IPS-18c (cell line): ENCODE results near the gene ZNF446.
"Not testable (repeated sequence)": the region's sequence is repeated elsewhere in the genome, so short reads cannot be mapped to it uniquely, and the experiment has no call there.

ENCODE experiments used
- H3K4me3 ChIP-seq: 2 replicates; pipeline ENCODE4 v1.7.0; 2013; ENCODE audit warnings: low read depth, mild to moderate bottlenecking, low read length, moderate library complexity; ENCODE audit not compliant: insufficient read depth
- H3K9me3 ChIP-seq: one replicate; pipeline ENCODE4 v1.6.1; 2013; ENCODE audit warnings: mild to moderate bottlenecking, low read length, moderate library complexity; ENCODE audit not compliant: control insufficient read depth, insufficient read depth

The ZNF446 gene

GRCh38 chr19:58475714-58476497 is at the start of gene ZNF446:
Gene ZNF446 (plus strand): TSS chr19:58476352. CDS start chr19:58477219, 867 bp downstream.
- no peaks in the 10 kb centered on the region for H3K9me3 ChIP-seq
- peak within 1 kb of the TSS; percentile 64 for H3K4me3 ChIP-seq

GRCh38 chr19:58428617-58429016 is 47.5 kb upstream of the ZNF446 start:
- H3K9me3 ChIP-seq = peaks cover 22% of the 10 kb centered on the region

GRCh38 chr19:58429745-58430144 is 46.4 kb upstream of the ZNF446 start:
- H3K9me3 ChIP-seq = peaks cover 33% of the 10 kb centered on the region

More at GRCh38 chr19:58428617-58429016, 47.5 kb upstream of the ZNF446 start:
- no peak overlapping the region for H3K4me3 ChIP-seq

GRCh38 chr19:58434217-58434616 is 41.9 kb upstream of the ZNF446 start:
- Histone ChIP-seq H3K9me3 (peaks cover 43% of the 10 kb centered on the region), H3K4me3 (no peak overlapping the region)

More at GRCh38 chr19:58429745-58430144, 46.4 kb upstream of the ZNF446 start:
- no peak overlapping the region for H3K4me3 ChIP-seq

- H3K4me3 ChIP-seq = peak within 1 kb of the TSS; percentile 88
- peaks cover 11% of the 10 kb centered on the region for H3K9me3 ChIP-seq
Observed at GRCh38 chr19:58439576-58440554, 36.3 kb upstream of the ZNF446 start, which contains the start of gene ZNF132. Gene ZNF132 (minus strand): TSS chr19:58440153. CDS start chr19:58439821, 332 bp downstream.

- H3K9me3 ChIP-seq = peaks cover 4% of the 10 kb centered on the region
- H3K4me3 ChIP-seq = peak overlapping the region; percentile 50
Observed at GRCh38 chr19:58440556-58440955, 35.6 kb upstream of the ZNF446 start.

GRCh38 chr19:58442986-58443385 is 33.2 kb upstream of the ZNF446 start:
- not testable (repeated sequence) for H3K4me3 ChIP-seq, H3K9me3 ChIP-seq

GRCh38 chr19:58448860-58449259 is 27.3 kb upstream of the ZNF446 start:
- H3K4me3 ChIP-seq = not testable (repeated sequence)

GRCh38 chr19:58449980-58450379 is 26.2 kb upstream of the ZNF446 start:
- not testable (repeated sequence) for H3K4me3 ChIP-seq, H3K9me3 ChIP-seq

More at GRCh38 chr19:58448860-58449259, 27.3 kb upstream of the ZNF446 start:
- not testable (repeated sequence) for H3K9me3 ChIP-seq

GRCh38 chr19:58450856-58451357 is 25.2 kb upstream of the ZNF446 start:
- Histone ChIP-seq H3K9me3 (peaks cover 3% of the 10 kb centered on the region), H3K4me3 (peak overlapping the region; percentile 83)

GRCh38 chr19:58451358-58452101 is 24.6 kb upstream of the ZNF446 start, which contains the start of gene ZNF324B:
Gene ZNF324B (plus strand): TSS chr19:58451622. CDS start chr19:58453702, 2,080 bp downstream.
- Histone ChIP-seq H3K9me3 (peaks cover 3% of the 10 kb centered on the region), H3K4me3 (peak within 1 kb of the TSS; percentile 83)

- Histone ChIP-seq H3K4me3 (no peak overlapping the region), H3K9me3 (no peaks in the 10 kb centered on the region)
Observed at GRCh38 chr19:58453743-58454142, 22.4 kb upstream of the ZNF446 start.

GRCh38 chr19:58455306-58455705 is 20.8 kb upstream of the ZNF446 start:
- Histone ChIP-seq H3K9me3 (no peaks in the 10 kb centered on the region), H3K4me3 (no peak overlapping the region)

GRCh38 chr19:58456111-58456510 is 20.0 kb upstream of the ZNF446 start:
- H3K4me3 ChIP-seq = no peak overlapping the region
- no peaks in the 10 kb centered on the region for H3K9me3 ChIP-seq

- no peak overlapping the region for H3K4me3 ChIP-seq
Observed at GRCh38 chr19:58460039-58460438, 16.1 kb upstream of the ZNF446 start.

GRCh38 chr19:58466089-58466759 is 9.9 kb upstream of the ZNF446 start:
- H3K4me3 ChIP-seq = peak overlapping the region; percentile 56
- peaks cover 2% of the 10 kb centered on the region for H3K9me3 ChIP-seq

More at GRCh38 chr19:58460039-58460438, 16.1 kb upstream of the ZNF446 start:
- H3K9me3 ChIP-seq = peaks cover 2% of the 10 kb centered on the region
